Caki2 (cell line): ENCODE data around the gene GYPC. TPM values are rescaled to one million over a fixed set of nuclear protein-coding genes. Genes with fewer than 3 reads are reported as not detected.
"Not testable (repeated sequence)": the region's sequence is repeated elsewhere in the genome, so short reads cannot be mapped to it uniquely, and the experiment has no call there.

Experiments used
- DNase-seq: peaks from one replicate; pipeline ENCODE4 v3.0.0-alpha.2; 2015; ENCODE audit warnings: low read depth
- in situ Hi-C: cut with HindIII; loops from 2 replicates; pipeline ENCODE4 v1.10.0; 2016; ENCODE audit warnings: low sequenced_read_pairs, low pct_unique_long_range_greater_than_20kb, mixed read lengths
- total RNA-seq: library from RNA; depleted of rRNA; stranded (reverse); fragments of >200 nt; shearing (Covaris generic); gene quantifications from 2 replicates; pipeline ENCODE4 v1.2.3, GENCODE V29; 2014; ENCODE audit warnings: low replicate concordance

Gene GYPC
- total RNA-seq, 1 experiment from 2014 or later, result 67.3 TPM

DNA sequence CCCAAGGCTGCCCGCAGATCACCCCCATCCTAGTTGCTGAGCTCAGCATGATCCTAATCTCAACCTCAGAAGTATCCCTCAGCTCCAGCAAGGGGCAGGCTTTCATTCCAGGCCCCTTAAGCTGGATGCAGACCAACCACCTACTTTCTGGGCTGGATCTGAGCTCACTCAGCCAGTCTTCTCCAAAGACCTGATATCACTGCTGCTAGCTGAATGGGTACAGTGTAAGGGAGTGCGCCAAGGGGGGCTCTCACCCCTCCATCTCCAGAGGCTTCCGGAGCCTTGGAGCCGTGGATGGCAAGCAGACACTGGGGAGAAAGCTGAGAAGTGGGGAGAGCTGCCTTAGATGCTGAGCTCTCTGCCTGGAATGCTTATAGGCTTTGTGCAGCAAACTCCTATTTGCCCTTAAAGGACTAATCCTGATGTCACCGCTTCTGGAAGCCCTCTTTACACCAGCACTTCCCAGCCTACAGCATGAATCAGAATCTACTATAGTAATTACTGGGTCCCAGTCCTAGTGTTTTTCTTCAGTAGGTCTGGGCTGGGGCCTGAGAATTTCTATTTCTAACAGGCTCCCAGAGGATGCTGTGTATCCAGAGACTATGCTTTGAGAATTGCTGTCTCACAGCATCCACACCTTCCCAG lies 31.0 kb downstream of the GYPC start:
- in situ Hi-C loops, result no loop called here
- no peak for DNase-seq

DNA sequence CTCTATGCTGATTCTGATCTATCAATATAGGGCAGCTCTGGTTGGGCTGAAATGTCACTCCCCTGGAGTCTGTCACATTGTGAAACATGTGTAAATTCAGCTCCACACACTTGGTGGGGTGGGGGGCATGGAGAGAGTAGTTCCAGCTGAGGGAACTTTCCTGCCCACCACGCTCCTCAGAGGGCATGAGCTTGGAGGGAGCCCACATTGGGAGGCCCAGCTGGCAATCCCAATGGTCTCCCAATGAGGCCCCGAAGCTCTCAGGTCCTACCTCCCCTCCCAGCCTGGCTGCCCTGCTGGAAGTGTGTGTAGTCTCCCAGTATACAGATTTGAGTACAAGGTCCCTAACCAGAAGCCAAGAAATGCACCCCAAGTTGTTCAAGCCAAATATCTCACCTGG lies 31.5 kb downstream of the GYPC start:
- in situ Hi-C loops, result no loop called here
- no peak for DNase-seq

DNA sequence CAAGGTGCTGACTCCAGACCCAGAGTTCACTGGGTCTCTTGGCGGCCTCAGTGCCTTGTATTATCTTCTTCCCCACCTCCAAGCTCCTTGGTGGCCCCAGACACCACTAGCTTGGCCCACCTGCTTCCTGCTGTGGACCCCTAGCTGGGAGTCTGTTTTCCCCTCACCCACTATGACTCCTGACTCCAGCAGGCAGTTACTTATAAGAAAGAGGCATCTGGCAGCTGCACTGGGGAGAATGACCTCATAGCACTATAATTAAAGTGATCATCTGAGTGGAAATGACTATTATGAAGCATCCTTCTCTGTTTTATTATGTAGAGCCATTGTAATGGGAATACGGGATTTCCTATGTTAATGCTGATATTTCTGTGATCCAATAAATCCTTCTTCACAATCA lies 32.6 kb downstream of the GYPC start:
- in situ Hi-C loops, DNase-seq: not testable (repeated sequence)

DNA sequence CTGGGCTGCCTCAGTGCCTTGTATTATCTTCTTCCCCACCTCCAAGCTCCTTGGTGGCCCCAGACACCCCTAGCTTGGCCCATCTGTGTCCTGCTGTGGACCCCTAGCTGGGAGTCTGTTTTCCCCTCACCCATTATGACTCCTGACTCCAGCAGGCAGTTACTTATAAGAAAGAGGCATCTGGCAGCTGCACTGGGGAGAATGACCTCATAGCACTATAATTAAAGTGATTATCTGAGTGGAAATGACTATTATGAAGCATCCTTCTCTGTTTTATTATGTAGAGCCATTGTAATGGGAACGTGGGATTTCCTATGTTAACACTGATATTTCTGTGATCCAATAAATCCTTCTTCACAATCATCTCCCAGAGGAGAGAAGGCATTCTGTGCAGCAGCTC lies 36.3 kb downstream of the GYPC start:
- in situ Hi-C loops, DNase-seq: not testable (repeated sequence)

DNA sequence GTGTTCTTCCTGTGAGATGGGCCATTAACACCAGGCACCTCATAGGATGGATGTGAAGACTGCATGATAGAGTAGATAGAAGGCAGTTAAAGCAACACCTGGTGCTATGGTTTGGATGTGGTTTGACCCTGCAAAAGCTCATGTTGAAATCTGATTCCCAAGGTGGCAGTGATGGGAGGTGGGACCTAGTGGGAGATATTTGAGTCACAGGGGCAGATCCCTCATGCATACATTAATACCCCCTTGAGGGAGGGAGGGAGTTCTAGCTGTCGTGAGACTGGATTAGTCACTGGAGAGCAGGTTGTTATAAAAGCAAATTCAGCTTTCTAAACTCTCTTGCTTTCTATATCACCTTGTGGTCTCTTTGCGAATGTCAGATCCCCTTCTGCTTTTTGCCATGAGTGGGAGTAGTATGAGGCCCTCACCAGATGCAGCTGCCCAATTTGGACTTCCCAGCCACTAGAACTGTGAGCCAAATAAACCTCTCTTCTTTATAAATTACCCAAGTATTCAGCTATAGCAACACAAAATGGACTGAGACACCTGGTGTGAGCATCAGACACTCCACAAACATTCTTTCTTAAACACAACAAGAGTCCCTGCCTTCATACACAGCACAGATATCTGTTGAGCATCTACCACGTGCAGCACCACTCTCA lies 37.1 kb downstream of the GYPC start:
- in situ Hi-C loops, DNase-seq: not testable (repeated sequence)

DNA sequence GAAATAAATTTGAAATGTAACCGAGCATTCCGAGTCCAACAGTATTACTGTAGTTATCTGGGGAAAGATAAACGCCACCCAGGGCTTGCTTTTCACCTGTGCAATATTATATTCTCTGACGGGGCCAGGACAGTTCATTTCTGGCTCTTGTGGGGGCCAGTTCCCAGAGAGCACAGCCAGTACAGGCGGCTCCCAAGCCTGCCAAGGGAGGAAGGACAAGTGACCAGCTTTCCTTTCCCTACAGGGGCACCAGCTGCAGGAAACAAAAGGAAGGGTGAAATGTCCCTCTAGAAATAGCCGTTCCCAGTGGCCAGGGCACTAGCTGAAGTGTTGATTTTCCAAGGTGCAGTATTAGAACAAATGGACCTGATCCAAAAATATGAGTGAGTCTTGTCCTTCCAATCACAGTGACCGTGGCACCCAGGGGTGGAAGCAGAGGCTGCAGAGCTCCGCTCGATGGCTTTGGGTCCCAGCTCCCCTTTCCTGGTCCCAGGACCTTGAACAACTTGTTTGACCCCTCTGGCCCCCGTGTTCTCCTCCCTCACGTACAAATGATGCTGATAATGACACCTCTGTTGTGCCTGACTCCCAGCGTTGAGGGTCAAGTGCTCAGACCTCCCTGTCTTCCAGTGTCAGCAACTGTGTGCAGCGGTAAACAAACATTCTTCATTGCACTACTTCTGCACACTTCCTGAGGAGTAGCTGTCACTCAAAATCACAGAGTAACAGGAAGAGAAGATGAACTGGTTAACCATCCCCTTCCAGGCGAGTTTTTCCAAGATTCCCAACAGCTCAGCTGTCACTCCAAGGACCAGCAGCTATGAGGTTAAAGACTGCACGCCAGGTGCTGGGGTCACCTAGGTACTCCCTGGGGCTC lies 40.9 kb downstream of the GYPC start:
- in situ Hi-C loops, result no loop called here
- DNase-seq, result no peak

DNA sequence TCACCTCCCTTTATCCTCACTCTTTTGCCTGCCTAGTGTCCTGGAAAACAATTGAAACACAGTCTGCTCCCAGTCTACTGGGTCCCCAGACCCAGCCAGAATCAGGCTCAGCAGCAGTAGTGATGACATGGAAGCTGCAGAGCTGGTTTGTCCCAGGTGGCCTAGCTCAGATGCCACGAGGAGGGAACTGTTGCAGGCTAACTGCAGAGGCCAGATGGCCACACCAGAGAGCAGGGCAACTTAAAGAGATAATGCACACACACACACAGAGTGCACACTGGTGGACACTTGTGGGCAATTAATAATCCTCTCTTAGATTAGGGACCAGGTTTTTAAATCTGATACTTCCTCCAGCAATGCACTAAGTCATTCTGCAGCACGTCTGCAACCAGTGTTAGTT lies 42.4 kb downstream of the GYPC start:
- in situ Hi-C loops, result no loop called here
- no peak for DNase-seq

DNA sequence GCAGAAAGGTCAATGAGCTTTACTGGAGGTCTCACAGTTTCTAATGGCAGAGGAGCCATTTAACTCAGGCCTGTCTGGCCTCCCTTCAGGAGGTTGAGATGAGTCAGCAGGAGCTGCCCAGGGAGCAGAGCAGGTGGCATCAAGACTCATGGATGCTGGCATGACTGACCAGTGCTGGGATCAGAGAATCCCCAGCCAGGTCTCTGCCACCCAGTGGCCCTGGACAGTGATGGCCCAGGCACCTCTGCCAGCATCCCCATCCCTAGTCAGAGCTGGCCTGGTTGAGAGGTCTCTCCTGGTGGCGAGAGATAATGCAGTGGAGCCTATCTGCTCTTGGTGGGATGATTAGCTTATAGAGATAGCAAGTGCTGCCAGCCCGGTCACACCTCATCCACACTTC lies 43.1 kb downstream of the GYPC start:
- no peak for DNase-seq
- in situ Hi-C loops, result no loop called here

DNA sequence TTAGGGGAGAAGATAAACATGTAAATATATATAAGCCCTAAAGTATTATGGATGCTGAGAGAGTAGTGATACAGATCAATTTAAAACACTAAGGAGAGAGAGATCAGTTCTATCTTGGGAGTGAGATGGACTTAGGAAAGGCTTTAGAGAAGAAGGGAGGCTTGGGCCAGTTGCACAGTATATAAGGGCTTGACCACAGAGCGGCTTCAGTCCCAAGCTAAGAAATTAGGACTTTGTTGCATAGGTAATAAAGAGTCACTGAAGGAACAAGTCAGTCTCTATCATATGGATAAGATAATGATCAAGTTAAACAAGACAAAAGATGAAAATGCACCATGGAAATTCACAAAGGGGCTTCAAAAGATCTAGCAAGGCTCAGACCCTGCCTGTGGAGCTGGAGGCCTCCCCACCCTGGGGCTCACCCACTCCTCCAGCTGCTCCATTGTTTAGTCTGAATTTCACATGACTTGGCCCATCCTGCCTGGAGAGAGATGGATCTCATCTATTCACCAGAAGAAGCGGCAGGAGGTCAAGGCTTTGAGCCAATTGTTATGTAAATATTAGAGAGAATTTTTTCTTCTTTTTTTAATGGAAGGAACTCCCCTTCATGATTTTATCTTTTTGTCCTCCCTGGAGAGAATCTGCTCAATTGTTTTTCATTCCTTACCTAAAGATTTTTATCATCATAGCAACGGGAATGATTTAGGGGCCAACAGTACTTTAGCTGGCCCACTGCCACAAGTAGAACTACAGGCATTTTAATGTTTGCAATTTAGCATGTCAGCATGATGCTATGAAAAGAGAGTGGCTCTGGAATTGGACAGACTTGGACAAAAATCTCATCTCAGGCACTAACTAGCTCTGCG lies 44.0 kb downstream of the GYPC start:
- peak; percentile 10 for DNase-seq
- in situ Hi-C loops, result no loop called here

DNA sequence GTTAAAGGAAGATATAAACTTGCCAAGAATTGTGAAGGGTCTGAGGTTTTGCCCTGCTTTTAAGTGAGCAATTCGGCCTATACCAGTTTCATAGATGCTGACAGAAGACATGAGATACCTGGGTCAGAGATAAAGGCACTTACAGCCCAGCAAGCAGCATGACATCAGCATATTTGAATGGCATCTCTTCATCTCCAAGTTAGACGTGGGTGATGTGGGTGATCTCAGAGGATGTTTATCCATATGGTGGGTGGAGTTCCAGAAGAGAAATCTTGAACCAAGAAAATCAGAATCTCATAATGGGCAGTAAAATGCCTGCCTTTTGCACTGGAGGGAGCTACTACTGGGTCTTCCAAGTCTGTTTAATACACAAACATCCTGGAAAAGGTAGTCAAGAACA lies 44.7 kb downstream of the GYPC start:
- peak; percentile 3 for DNase-seq
- in situ Hi-C loops, result no loop called here

DNA sequence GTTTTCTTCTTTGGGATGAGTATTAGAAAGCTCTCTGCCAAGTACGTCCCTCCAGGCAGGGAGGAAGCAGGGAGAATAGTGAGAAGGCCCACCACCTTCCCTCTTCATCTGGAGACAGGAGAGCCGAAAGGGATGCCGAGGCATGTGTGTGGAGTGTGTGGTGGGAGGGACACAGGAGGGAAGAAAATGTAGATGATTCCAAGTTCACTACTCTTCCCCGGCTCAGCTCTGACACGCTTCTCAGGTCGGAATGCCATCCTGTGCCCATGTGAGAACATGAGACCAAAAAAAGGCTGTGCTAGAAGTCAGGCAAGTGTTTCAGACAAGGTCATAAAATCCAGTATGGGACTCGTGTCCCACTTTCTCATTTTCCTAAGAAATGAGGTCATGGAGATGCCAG lies 47.4 kb downstream of the GYPC start:
- in situ Hi-C loops, result no loop called here

DNA sequence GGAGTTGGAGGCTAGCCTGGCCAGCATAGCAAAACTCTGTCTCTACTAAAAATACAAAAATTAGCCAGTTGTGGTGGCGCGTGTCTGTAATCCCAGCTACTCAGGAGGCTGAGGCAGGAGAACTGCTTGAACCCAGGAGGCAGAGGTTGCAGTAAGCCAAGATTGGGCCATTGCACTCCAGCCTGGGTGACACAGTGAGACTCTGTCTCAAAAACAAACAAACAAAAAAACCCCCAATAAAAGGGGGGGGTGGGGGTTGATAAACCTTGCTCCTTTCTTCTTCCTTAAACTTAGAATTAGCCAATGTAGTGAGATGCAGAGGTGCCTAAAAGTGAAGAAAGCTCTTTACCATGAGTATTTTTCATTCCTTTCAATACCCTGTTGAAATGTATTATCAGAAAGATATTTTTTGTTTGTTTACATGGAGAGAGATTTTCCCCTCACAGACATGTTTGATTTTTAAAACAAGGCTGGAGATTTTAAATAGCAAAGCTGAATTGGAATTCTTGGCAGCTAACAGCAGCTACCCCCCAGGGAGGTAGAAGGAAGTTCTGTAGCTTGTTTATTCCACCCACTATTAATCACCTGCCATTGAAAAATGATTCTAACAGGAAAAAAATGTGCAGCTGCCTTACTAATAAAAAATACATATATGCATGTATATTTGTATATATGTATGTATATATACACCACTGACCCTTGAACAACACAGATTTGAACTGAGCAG lies 48.6 kb downstream of the GYPC start:
- DNase-seq, result no peak
- in situ Hi-C loops, result no loop called here

More for the DNA sequence above, 47.4 kb downstream of the GYPC start:
- no peak for DNase-seq

DNA sequence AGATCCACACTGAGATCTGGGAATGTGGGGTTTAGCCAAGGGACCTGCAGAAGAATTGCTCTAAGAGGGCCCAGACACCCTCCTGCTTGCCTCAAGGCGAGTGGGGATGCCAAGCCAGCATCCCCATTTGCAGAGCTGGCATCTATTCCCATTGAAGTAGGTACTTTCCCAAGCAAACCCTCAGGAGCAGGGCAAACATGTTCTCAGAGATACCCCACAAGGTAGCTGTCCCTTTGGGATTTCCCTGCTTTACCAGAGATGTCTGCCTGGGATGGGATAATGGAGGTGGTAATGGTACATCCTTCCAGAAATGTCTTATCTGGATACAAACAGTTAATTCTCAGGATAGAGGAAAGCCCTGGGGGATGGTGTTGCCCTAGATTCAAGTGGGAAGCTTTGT lies 51.2 kb downstream of the GYPC start:
- in situ Hi-C loops, result no loop called here
- DNase-seq, result no peak

DNA sequence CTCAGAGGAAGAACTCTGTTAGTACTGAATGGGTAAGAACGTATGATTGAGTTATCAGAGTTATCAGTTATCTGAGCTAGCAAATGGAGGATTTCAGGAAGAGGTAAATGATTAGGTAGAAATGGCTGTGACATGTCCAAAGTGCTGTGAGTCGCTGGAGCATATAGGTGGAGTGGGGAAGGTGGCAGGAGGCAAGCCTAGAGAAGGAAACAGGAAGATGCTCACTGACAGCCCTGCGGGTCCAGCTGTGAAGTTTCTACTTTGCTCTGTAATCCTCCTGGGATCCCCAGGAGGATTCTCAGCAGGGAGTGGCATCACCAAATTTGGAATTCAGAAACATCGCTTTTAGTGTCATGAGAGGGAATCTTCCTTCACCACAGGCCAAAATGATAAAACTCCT lies 52.0 kb downstream of the GYPC start:
- in situ Hi-C loops, result no loop called here
- no peak for DNase-seq

DNA sequence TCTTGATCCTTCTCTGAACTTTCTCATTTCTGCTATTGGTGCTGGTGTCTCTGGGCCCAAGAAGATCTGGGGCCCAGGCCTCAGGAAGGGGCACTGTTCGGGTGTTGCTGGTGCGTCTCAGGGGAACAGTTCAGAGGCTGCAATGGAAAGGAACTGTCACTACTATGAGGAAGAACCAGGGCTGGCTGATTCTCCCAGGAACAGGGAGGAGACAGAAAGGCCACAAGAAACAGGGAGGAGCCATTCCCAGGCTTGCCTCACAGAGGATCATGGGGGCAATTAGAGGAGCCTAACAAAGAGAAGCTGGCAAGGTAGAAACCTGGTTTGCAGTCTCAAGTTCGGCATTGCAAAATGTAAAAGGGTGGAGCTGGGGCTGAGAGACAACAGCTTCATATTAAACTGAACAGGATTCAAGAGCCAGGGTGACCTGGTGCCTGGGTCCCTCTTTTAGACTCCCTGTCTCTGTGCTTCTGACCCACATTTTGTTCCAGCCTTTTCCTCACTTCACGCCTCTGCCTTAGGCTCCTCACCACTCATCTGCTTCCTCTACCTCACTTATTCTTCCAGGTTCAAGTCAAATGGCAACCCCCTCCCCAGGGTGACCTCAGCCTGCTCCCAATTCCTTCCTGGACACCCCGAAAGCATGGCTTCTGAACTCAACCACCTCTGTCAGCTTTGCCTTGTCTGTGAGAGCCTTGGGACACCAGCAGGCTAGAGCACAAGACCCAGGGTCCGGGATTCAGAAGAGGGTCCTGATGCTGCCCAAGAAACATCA lies 58.4 kb downstream of the GYPC start:
- in situ Hi-C loops, result no loop called here
- DNase-seq, result no peak

DNA sequence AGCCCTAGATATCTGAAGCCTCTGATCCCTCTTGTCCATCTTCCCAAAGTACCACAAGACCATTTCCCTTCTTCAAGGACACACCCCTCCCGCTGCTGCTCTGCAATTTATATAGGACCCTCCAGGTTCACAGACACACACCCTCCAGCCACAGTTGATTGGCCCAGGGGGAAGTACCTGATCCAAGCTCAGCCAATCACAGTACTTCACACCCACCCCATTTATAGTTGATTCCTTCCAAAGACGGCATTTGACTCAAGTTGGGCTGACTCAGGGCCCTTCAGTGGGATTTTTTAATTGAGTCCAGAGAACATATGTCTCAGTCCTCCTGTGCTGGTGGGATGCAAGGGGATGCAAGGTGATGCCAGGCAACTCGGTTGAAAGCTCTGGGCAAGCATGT lies 59.2 kb downstream of the GYPC start:
- DNase-seq, result no peak
- in situ Hi-C loops, result no loop called here
